GM12878 (cell line): ENCODE results near the gene CCNY. TPM values are rescaled to one million over a fixed set of nuclear protein-coding genes. Genes with fewer than 3 reads are reported as not detected.

Experiments used
- ATAC-seq: fragments of 200-7000 bp; cut with Tn5 transposase; 3 replicates; pipeline ENCODE4 v1.9.1; 2020; ENCODE audit warnings: mild to moderate bottlenecking, moderate library complexity
- BruUV-seq: library from RNA; stranded (reverse); fragments of 400-500 nt; replicated peaks from 2 replicates; lab custom pipeline; 2021; lab: Mats Ljungman, UMichigan
- CTCF ChIA-PET: fragments of 300-600 bp; sonication (Branson Sonifier 250); formaldehyde crosslinking; extraction: SDS; loops from one replicate; lab custom pipeline; 2021; ENCODE audit warnings: inconsistent platforms; lab: Yijun Ruan, JAX
- POLR2A ChIA-PET: fragments of 350-600 bp; formaldehyde crosslinking; extraction: SDS; loops from one replicate; lab custom pipeline; 2021; ENCODE audit warnings: inconsistent platforms; lab: Charles Lee
- RAD21 ChIA-PET: fragments of 300-600 bp; sonication (Branson Sonifier 250); formaldehyde crosslinking; loops from one replicate; lab custom pipeline; 2023; ENCODE audit warnings: antibody characterized with exemption; ENCODE audit not compliant: unreplicated experiment; lab: Charles Lee
- SMC1A ChIA-PET: fragments of 300-600 bp; sonication (Branson Sonifier 250); formaldehyde crosslinking; loops from one replicate; lab custom pipeline; 2023; ENCODE audit not compliant: unreplicated experiment, uncharacterized antibody; lab: Charles Lee
- DNase-seq: peaks from one replicate; pipeline ENCODE4 v3.0.0-alpha.2; 2011; ENCODE audit warnings: low read depth, low spot score
- FAIRE-seq: peaks from 3 replicates; lab custom pipeline; 2011; peaks lifted over from hg19 to GRCh38; lab: Jason Lieb, UNC
- H2AFZ ChIP-seq: 2 replicates; pipeline ENCODE4 v1.6.0; 2011; ENCODE audit warnings: low read depth, low read length, control low read depth; ENCODE audit not compliant: control insufficient read depth
- H3K27ac ChIP-seq: 2 replicates; pipeline ENCODE4 v1.5.1; 2011; ENCODE audit warnings: control low read depth; ENCODE audit not compliant: control insufficient read depth, insufficient read depth
- H3K27me3 ChIP-seq, 2 experiments: replicated peaks in 1 of 2; 2 replicates each; pipeline versions ENCODE4 v1.6.0 to v1.6.1; 2011; ENCODE audit warnings: low read length in 1 of 2; ENCODE audit not compliant: control insufficient read depth in 2 of 2, insufficient read depth in 2 of 2
- H3K36me3 ChIP-seq, 2 experiments: 2 replicates each; pipeline ENCODE4 v1.5.1; 2011; ENCODE audit warnings: low read length in 1 of 2; ENCODE audit not compliant: control insufficient read depth in 2 of 2, insufficient read depth in 2 of 2
- H3K4me1 ChIP-seq: 2 replicates; pipeline ENCODE4 v1.6.1; 2011; ENCODE audit warnings: mild to moderate bottlenecking, low read length, moderate library complexity, mixed read lengths; ENCODE audit not compliant: control insufficient read depth, insufficient read depth
- H3K4me2 ChIP-seq: 2 replicates; pipeline ENCODE4 v1.6.0; 2011; ENCODE audit warnings: control low read depth; ENCODE audit not compliant: control insufficient read depth, insufficient read depth
- H3K4me3 ChIP-seq: fragments of 200-600 bp; sonication (generic); 2 replicates; pipeline ENCODE4 v1.5.1; 2016
- H3K79me2 ChIP-seq: 2 replicates; pipeline ENCODE4 v1.6.0; 2011; ENCODE audit warnings: low read length; ENCODE audit not compliant: control insufficient read depth, insufficient read depth
- H3K9ac ChIP-seq: 2 replicates; pipeline ENCODE4 v1.8.0; 2011; ENCODE audit warnings: low read length, control low read depth, mixed read lengths; ENCODE audit not compliant: control insufficient read depth, insufficient read depth
- H3K9me3 ChIP-seq: replicated peaks from 3 replicates; pipeline ENCODE4 v1.5.1; 2011; ENCODE audit warnings: mild to moderate bottlenecking, low read length; ENCODE audit not compliant: control insufficient read depth, insufficient read depth
- H4K20me1 ChIP-seq: 2 replicates; pipeline ENCODE4 v1.6.0; 2011; ENCODE audit not compliant: control insufficient read depth, insufficient read depth
- BCL3 ChIP-seq: IDR thresholded peaks from 2 replicates; pipeline ENCODE4 v1.6.1; 2011; ENCODE audit warnings: borderline replicate concordance, low read depth, mild to moderate bottlenecking, moderate library complexity, low read length; ENCODE audit not compliant: insufficient read depth, poor library complexity, severe bottlenecking
- CEBPB ChIP-seq, 2 experiments: fragments of 150-350 bp in 1 of 2; IDR thresholded peaks; 2 replicates each; pipeline ENCODE4 v1.6.1; 2012 to 2014; ENCODE audit warnings: low read depth in 2 of 2, low read length in 2 of 2, borderline replicate concordance in 1 of 2, inconsistent platforms in 1 of 2
- E4F1 ChIP-seq: fragments of 450-650 bp; IDR thresholded peaks from 2 replicates; pipeline ENCODE4 v1.6.1; 2018; ENCODE audit warnings: borderline replicate concordance, mild to moderate bottlenecking; ENCODE audit not compliant: partially characterized antibody
- EED ChIP-seq: sonication (generic); IDR thresholded peaks from 2 replicates; pipeline ENCODE4 v1.6.1; 2016; ENCODE audit warnings: antibody characterized with exemption, low read depth
- HSF1 ChIP-seq: fragments of 150-350 bp; IDR thresholded peaks from 2 replicates; pipeline ENCODE4 v1.6.1; 2014; ENCODE audit warnings: mild to moderate bottlenecking, low read depth, low read length
- NFXL1 ChIP-seq: fragments of 450-650 bp; IDR thresholded peaks from 2 replicates; pipeline ENCODE4 v1.6.1; 2017; ENCODE audit warnings: antibody characterized with exemption, mild to moderate bottlenecking, borderline replicate concordance
- RELA ChIP-seq: fragments of 450-650 bp; IDR thresholded peaks from 2 replicates; pipeline ENCODE4 v1.8.0; 2014; ENCODE audit warnings: borderline replicate concordance; ENCODE audit not compliant: partially characterized antibody
- RELB ChIP-seq: fragments of 450-650 bp; IDR thresholded peaks from 2 replicates; pipeline ENCODE4 v1.6.1; 2017; ENCODE audit warnings: low read depth, mild to moderate bottlenecking, moderate library complexity
- SIN3A ChIP-seq: IDR thresholded peaks from 2 replicates; pipeline ENCODE4 v1.6.1; 2012; ENCODE audit warnings: low read depth, low read length, improper control_type of control experiment
- YBX1 ChIP-seq: fragments of 450-650 bp; IDR thresholded peaks from 2 replicates; pipeline ENCODE4 v1.6.1; 2016; ENCODE audit warnings: antibody characterized with exemption
- ZNF687 ChIP-seq: fragments of 450-650 bp; IDR thresholded peaks from 2 replicates; pipeline ENCODE4 v1.6.1; 2017; ENCODE audit warnings: mild to moderate bottlenecking, moderate library complexity
- ZZZ3 ChIP-seq: IDR thresholded peaks from 2 replicates; pipeline ENCODE4 v1.6.1; 2011; ENCODE audit warnings: low read depth; ENCODE audit not compliant: control insufficient read depth, insufficient read length
- in situ Hi-C: fragments of 300-500 bp; cut with MboI; formaldehyde crosslinking; loops from 9 replicates; pipeline ENCODE4 v1.14.3; 2018; ENCODE audit warnings: mixed read lengths
- intact Hi-C: fragments of 100-400 bp; cut with micrococcal nuclease; formaldehyde crosslinking; loops from one replicate; pipeline ENCODE4 v1.14.2; 2022; ENCODE audit not compliant: unreplicated experiment
- polyA plus RNA-seq, 11 experiments: library from polyadenylated mRNA; depleted of rRNA in 4 of 11; unstranded in 6 of 11; stranded (reverse) in 5 of 11; fragments of >200 nt; fragmentation: Nextera tagmentation in 4 of 11; fragmentation: Illumina TruSeq in 1 of 11; extraction: Ambion mirVana in 4 of 11; extraction: Trizol in 1 of 11; gene quantifications; 1 replicate in 1 of 11; 2 replicates in 10 of 11; pipeline versions ENCODE4 v1.2.1 to v1.2.3, GENCODE V29; 2011 to 2016; ENCODE audit warnings: inconsistent platforms in 2 of 11, missing spikeins in 2 of 11, low read depth in 1 of 11
- total RNA-seq, 4 experiments: library from RNA; depleted of rRNA in 3 of 4; stranded (reverse); fragments of >200 nt in 3 of 4; fragmentation: Illumina TruSeq in 1 of 4; extraction: Trizol in 1 of 4; gene quantifications; 2 replicates each; pipeline versions ENCODE4 v1.2.1 to v1.2.3, GENCODE V29; 2013 to 2021

CCNY gene
- total and polyA plus RNA-seq, 10 of the 15 experiments (the other 5 are each of a cell fraction or from before 2014, with no cell fraction given) = 3.6 to 50.0 (median 26.1) TPM

GRCh38 chr10:35343739-35344138 is 7.4 kb downstream of the CCNY start:
- in situ Hi-C loops = no loop called here
- POLR2A ChIA-PET = no interaction called here
- ATAC-seq = no peak

More at GRCh38 chr10:35343739-35344138, 7.4 kb downstream of the CCNY start:
- H4K20me1 ChIP-seq = no peaks in the 10 kb centered on the region; the same call in 1 of the 2 replicates
- peaks cover 53% of the 10 kb centered on the region for H3K79me2 ChIP-seq
- no peak for TF ChIP-seq SIN3A
- no peak for TF ChIP-seq CEBPB (IDR thresholded peaks at IDR 0.05; ENCODE audit: borderline replicate concordance in 1 of 2, low read depth in 2 of 2, low read length in 2 of 2)
- TF ChIP-seq HSF1 = no peak
- no peak for TF ChIP-seq RELB
- TF ChIP-seq ZZZ3 = no peak
- no peak for TF ChIP-seq RELA
- TF ChIP-seq E4F1 = no peak
- TF ChIP-seq EED = no peak
- no peak for TF ChIP-seq NFXL1
- TF ChIP-seq YBX1 = no peak
- no peak for TF ChIP-seq ZNF687
- no peak for TF ChIP-seq BCL3
- H3K36me3 ChIP-seq = no peaks in the 10 kb centered on the region
- FAIRE-seq (no peak), DNase-seq (no peak)
- no peaks in the 10 kb centered on the region for H3K27me3 ChIP-seq
- no peaks in the 10 kb centered on the region for H3K9me3 ChIP-seq
- intact Hi-C loops = no loop called here
- RAD21 ChIA-PET = no interaction called here
- no peak overlapping the region for H3K27ac ChIP-seq
- SMC1A ChIA-PET = interaction anchor here (0.8 to 5.6 kb wide), 2 partner anchors 8 to 32 kb away, joined by 4 to 58 read pairs; no protein-coding TSS in a partner anchor
- no TSS peak for BruUV-seq
- H2AFZ ChIP-seq = no peak overlapping the region
- H3K4me2 ChIP-seq = no peak overlapping the region
- H3K4me3 ChIP-seq = no peak overlapping the region
- peaks cover 24% of the 10 kb centered on the region for H3K4me1 ChIP-seq
- CTCF ChIA-PET = no interaction called here
- H3K9ac ChIP-seq = no peak overlapping the region
